ENCODE measurements around the gene CFAP57.
"Not testable (repeated sequence)": the region's sequence is repeated elsewhere in the genome, so short reads cannot be mapped to it uniquely, and the experiment has no call there.

The CFAP57 gene

DNA sequence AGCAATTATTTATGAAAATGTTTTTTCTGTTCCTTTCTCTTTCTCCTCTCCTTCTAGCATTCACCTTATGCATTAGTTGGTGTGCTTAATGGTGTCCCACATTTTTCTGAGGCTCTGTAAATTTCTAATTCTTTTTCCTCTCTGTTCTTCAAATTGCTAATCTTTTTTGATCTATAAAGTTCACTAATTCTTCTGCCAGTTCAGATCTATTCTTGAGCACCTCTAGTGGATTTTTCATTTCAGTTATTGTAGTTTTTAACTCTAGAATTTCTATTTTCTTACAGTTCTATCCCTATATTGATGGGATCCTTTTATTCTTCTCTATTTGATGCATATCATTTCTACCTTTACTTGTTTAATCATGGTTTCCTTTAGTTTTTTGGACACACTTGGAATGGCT is 22.4 kb downstream of the CFAP57 start:
- Mint-ChIP-seq H3K27ac (no peak overlapping the region), H3K4me3 (no peak overlapping the region), H3K9me3 (peaks cover 1 to 7% of the 10 kb centered on the region in 2 donors), H3K27me3 (peaks cover 16 to 39% of the 10 kb centered on the region in 2 donors), H3K4me1 (ENCODE audit: low read depth in 2 of 2) (no peaks in the 10 kb centered on the region), H3K36me3 (ENCODE audit: insufficient read depth) (no peaks in the 10 kb centered on the region)
- no peak for ATAC-seq (replicated peaks)
- no peak for DNase-seq

DNA sequence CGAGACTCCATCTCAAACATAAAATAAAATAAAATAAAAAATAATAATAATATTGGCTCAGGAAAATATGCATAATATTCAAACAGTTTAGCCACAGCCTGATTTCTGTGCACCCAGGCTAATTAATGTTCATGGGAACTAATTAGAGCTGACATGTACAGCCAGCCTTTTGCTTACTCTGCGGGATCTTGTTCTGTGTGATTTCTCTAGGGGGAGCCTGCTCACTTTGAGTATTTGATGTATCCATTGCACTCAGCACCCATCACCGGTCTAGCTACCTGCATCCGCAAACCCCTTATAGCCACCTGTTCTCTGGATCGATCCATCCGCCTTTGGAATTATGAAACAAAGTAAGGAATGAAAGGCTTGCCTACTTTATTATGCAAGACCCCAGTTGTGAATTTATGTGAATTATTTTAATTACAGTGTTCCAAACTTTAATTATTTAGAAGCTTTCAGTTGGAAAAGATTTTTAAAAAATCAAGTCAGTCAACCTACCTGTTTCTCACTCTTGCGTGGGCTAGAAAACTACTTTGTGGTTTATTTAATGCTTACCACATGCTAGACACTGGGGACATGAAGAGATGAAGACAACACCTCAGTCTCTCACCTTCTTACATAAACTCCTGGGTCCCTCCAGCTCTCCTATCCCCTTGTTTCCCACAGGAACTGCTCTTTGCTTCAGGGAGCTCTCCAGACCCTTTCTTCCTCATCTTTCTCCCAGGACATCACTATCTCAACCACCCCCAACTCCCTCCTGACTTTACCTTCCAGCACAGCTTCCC is 25.4 kb downstream of the CFAP57 start:
- Mint-ChIP-seq H3K4me3 (no peak overlapping the region), H3K9me3 (peaks cover 1 to 7% of the 10 kb centered on the region in 2 donors), H3K27me3 (peaks cover 0 to 21% of the 10 kb centered on the region in 2 donors), H3K4me1 (ENCODE audit: low read depth in 2 of 2) (no peaks in the 10 kb centered on the region), H3K36me3 (ENCODE audit: insufficient read depth) (no peaks in the 10 kb centered on the region), H3K27ac (no peak overlapping the region)
- DNase-seq (no peak), ATAC-seq (replicated peaks) (no peak)

DNA sequence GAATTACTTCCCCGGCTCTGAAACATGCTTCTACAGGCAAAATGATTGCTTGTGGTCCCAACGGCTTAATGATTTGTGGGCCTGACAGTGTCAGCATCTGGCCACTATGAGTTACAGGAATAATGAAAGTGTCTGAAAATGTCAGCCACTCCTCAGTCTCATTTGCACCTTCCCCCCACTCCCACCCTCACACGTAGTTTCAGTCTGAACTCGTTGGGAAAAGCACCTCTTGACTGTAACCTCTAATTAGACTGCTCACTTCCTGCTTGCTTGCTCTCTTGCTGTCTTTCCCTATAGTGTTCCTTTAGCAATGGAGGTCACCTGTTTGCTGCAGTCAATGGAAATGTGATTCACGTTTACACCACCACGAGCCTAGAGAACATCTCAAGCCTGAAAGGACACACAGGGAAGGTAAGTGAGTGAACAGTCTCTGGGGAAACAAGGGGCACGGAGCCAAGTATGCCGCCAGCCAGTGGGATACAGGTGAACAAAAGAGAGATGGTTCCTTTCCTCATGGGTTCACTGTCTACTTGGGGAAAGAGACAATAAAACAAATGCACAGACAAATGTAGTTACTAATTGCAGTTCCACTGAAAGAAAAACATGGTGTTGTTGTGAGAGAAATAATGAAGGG is 27.1 kb downstream of the CFAP57 start:
- no peak for ATAC-seq (replicated peaks)
- Mint-ChIP-seq H3K4me1 (ENCODE audit: low read depth in 2 of 2) (no peaks in the 10 kb centered on the region), H3K36me3 (ENCODE audit: insufficient read depth) (no peaks in the 10 kb centered on the region), H3K9me3 (peaks cover 1 to 6% of the 10 kb centered on the region in 2 donors), H3K4me3 (no peak overlapping the region), H3K27me3 (peaks cover 0 to 18% of the 10 kb centered on the region in 2 donors), H3K27ac (no peak overlapping the region)
- DNase-seq = no peak

DNA sequence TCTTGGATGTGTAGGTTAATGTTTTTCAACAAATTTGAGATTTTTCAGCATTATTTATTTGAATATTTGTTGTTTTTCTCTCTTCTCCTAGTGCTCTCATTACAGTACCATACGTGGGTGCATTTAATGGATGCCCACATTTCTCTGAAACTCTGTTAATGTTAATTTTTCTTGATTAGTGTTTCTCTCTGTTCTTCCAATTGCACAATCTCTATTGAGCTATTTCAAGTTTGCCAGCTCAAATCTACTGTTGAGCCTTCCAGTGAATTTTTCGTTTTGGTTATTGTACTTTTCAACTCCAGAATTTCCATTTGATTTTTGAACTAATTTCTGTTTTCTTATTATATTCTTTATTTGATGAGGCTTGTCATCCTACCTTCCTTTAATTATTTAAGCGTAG is 31.7 kb downstream of the CFAP57 start:
- no peak overlapping the region for H3K4me3 Mint-ChIP-seq
- ATAC-seq (replicated peaks) = no peak
- H3K27ac Mint-ChIP-seq = no peak overlapping the region

DNA sequence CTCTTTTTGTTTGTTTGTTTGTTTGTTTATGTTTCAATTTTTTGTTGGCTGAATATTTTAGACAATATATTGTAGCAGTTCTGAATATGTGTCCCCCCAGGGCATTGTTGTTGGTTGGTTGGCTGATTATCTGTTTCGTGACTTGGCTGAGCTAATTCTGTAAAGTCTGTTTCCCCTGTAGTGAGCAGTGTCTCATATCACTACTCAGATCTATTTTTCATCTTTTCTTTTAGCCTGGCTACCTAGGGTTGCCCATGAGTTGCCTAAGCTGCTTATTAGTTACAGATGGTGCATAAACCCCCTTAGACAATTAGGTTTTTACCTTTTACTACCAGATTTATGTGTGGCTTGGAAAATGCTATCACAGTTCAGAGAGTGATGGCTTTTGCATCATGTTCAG is 32.3 kb downstream of the CFAP57 start:
- H3K36me3 Mint-ChIP-seq (ENCODE audit: insufficient read depth) = no peaks in the 10 kb centered on the region
- H3K9me3 Mint-ChIP-seq = no peaks in the 10 kb centered on the region
- no peak overlapping the region for H3K4me3 Mint-ChIP-seq
- no peak overlapping the region for H3K27ac Mint-ChIP-seq
- H3K27me3 Mint-ChIP-seq = peaks cover 11 to 20% of the 10 kb centered on the region in 2 donors
- DNase-seq (no peak), ATAC-seq (replicated peaks) (no peak)
- no peaks in the 10 kb centered on the region for H3K4me1 Mint-ChIP-seq (ENCODE audit: low read depth in 2 of 2)

More for the DNA sequence above, 31.7 kb downstream of the CFAP57 start:
- Mint-ChIP-seq H3K27me3 (peaks cover 11 to 19% of the 10 kb centered on the region in 2 donors), H3K9me3 (no peaks in the 10 kb centered on the region), H3K4me1 (ENCODE audit: low read depth in 2 of 2) (no peaks in the 10 kb centered on the region), H3K36me3 (ENCODE audit: insufficient read depth) (no peaks in the 10 kb centered on the region)
- DNase-seq = no peak

DNA sequence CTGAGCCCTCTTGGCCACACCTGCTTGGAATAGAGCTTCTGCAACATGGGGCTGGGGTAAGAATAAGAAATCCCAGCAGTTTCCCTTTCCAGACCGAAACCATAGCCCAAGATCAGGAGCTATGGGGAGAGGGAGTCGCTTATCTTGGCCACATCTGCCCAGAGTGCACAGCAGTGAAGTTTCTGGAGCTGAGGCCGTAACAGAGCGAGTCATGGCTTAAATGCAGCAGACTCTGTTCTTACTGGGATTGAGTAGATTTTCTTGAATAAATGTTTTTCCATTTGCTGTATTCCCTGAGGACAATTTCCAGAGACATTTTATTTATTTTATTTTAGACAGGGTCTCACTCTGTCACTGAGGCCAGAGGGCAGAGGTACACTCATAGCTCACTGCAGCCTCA is 33.5 kb downstream of the CFAP57 start:
- Mint-ChIP-seq H3K4me1 (ENCODE audit: low read depth in 2 of 2) (no peaks in the 10 kb centered on the region), H3K27ac (no peak overlapping the region), H3K27me3 (peaks cover 22 to 33% of the 10 kb centered on the region in 2 donors), H3K4me3 (no peak overlapping the region), H3K9me3 (no peaks in the 10 kb centered on the region), H3K36me3 (ENCODE audit: insufficient read depth) (no peaks in the 10 kb centered on the region)
- DNase-seq (no peak), ATAC-seq (replicated peaks) (no peak)

DNA sequence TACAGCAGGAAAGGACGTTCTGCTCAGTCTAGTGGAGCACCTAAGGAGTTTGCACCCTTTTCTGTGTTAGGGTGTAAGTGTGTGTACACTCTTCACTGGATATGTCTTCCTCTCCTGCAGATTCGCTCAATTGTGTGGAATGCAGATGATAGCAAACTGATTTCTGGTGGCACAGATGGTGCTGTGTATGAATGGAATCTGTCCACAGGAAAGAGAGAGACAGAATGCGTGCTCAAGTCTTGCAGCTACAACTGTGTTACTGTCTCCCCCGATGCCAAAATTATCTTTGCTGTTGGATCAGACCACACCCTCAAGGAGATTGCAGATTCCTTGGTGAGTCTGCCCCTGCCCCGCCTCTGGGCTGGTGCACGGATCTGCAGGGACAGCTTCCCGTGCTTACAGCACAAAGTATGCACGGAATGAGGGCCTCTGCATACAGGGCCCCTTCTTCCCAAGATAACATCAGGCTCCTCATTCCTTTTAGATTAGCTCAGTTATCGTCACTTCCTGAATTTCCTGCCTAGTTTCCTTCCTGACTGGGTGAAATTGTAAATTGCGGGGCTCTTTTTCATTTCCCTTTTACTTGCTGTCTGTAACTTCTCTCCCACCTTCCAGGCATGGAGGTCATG is 34.6 kb downstream of the CFAP57 start:
- no peak overlapping the region for H3K4me3 Mint-ChIP-seq
- peaks cover 23 to 35% of the 10 kb centered on the region in 2 donors for H3K27me3 Mint-ChIP-seq
- H3K9me3 Mint-ChIP-seq = no peaks in the 10 kb centered on the region
- H3K36me3 Mint-ChIP-seq (ENCODE audit: insufficient read depth) = no peaks in the 10 kb centered on the region
- no peaks in the 10 kb centered on the region for H3K4me1 Mint-ChIP-seq (ENCODE audit: low read depth in 2 of 2)
- DNase-seq (no peak), ATAC-seq (replicated peaks) (no peak)
- H3K27ac Mint-ChIP-seq = no peak overlapping the region

DNA sequence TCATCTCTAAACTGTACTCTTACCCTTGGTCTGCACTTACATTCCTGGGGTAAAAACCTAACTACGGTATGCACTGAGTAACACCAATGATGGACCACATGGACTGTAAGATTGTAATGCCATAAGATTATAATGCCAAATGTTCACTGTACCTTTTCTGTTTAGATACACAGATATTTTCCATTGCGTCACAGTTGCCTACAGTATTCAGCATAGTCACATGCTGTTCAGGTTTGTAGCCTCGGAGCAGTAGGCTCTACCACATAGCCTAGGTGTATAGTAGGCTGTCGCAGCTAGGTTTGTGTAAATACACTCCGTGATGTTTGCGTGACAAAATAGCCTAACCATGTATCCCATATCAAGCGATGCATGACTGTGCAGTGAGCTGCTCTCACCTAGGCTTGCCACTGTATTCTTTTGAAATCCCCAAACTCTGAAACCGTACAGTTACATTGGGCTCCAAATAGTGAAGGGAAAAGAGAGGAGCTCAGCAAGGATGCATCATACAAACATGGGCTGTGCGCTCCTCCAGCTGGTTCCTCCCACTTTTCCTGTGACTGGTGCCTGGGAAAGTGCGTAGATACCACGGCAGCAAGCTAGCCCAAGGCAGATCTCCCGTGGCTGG is 35.2 kb downstream of the CFAP57 start:
- Mint-ChIP-seq H3K4me3 (no peak overlapping the region), H3K27me3 (peaks cover 23 to 35% of the 10 kb centered on the region in 2 donors), H3K27ac (no peak overlapping the region), H3K36me3 (ENCODE audit: insufficient read depth) (no peaks in the 10 kb centered on the region), H3K4me1 (ENCODE audit: low read depth in 2 of 2) (no peaks in the 10 kb centered on the region), H3K9me3 (no peaks in the 10 kb centered on the region)
- DNase-seq (no peak), ATAC-seq (replicated peaks) (no peak)

DNA sequence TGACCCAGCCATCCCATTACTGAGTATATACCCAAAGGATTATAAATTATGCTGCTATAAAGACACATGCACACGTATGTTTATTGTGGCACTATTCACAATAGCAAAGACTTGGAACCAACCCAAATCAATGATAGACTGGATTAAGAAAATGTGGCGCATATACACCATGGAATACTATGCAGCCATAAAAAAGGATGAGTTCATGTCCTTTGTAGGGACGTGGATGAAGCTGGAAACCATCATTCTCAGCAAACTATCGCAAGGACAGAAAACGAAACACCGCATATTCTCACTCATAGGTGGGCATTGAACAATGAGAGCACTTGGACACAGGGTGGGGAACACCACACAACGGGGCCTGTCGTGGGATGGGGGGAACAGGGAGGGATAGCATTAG is 36.1 kb downstream of the CFAP57 start:
- not testable (repeated sequence) for H3K4me1 Mint-ChIP-seq (ENCODE audit: low read depth in 2 of 2); H3K9me3 Mint-ChIP-seq; H3K27ac Mint-ChIP-seq; DNase-seq; ATAC-seq (replicated peaks); H3K4me3 Mint-ChIP-seq; H3K36me3 Mint-ChIP-seq (ENCODE audit: insufficient read depth)
- H3K27me3 Mint-ChIP-seq = peaks cover 24 to 39% of the 10 kb centered on the region in 2 donors

DNA sequence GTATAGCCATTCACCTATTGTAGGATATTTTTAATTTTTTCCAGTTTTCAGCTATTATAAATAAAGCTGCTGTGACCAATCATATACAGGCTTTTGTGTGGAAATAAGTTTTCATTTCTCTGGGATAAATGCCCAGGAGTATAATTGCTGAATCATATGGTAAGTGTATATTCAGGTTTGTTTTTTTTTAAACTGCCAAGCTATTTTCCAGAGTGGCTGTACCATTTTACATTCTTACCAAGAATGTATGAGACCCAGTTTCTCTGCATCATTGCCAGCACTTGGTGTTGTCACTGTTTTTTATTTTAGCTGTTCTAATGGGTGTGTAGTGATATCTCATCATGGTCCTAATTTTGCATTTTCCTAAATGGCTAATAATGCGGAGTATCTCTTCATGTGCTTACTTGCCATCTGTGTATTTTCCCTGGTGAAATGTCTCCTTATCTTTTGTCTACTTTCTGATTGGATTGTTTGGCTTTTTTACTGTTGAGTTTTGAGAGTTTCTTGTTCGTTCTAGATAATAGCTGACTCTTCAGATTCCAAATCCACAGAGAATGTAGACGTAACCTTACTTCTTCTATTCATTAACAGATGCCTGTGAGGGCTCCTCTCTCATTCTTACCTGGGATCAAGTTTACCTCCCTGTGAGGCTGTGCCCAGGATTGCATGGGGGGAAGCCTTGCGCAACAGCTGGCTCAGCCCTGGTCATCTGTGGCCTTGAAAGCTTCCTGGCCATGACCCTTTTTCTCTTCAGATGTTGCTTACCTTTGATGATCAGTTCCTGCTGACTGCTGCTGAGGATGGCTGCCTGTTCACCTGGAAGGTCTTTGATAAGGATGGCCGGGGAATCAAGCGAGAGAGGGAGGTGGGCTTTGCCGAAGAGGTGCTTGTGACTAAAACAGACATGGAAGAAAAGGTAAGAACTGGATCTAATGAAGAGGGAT is 42.6 kb downstream of the CFAP57 start:
- H3K9me3 Mint-ChIP-seq = no peaks in the 10 kb centered on the region
- no peak overlapping the region for H3K4me3 Mint-ChIP-seq
- H3K36me3 Mint-ChIP-seq (ENCODE audit: insufficient read depth) = no peaks in the 10 kb centered on the region
- no peaks in the 10 kb centered on the region for H3K4me1 Mint-ChIP-seq (ENCODE audit: low read depth in 2 of 2)
- peaks cover 55 to 66% of the 10 kb centered on the region in 2 donors for H3K27me3 Mint-ChIP-seq
- DNase-seq = no peak
- ATAC-seq (replicated peaks) = no peak
- no peak overlapping the region for H3K27ac Mint-ChIP-seq

DNA sequence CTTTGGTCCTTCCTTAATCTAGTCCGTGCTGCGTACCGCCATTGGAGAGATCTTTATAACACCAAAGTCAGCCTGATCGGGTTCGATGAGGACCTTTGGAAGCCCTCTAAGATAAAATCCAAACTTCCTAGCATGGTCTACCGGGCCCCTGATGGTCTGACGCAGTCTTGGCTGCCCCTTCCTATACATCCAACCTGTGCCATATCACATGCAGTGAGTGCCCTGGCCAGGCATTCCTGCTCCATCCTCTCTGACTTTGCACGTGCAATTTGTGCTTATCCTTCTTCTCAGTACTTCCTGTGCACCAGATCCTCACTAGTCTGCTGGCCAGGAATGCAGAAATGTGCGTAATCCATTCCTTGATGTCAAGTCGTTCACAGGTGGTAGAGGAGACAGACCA is 45.6 kb downstream of the CFAP57 start:
- no peaks in the 10 kb centered on the region for H3K4me1 Mint-ChIP-seq (ENCODE audit: low read depth in 2 of 2)
- H3K36me3 Mint-ChIP-seq (ENCODE audit: insufficient read depth) = no peaks in the 10 kb centered on the region
- no peak overlapping the region for H3K4me3 Mint-ChIP-seq
- no peaks in the 10 kb centered on the region for H3K9me3 Mint-ChIP-seq
- ATAC-seq (replicated peaks) (no peak), DNase-seq (no peak)
- no peak overlapping the region for H3K27ac Mint-ChIP-seq
- H3K27me3 Mint-ChIP-seq = peaks cover 45 to 75% of the 10 kb centered on the region in 2 donors

DNA sequence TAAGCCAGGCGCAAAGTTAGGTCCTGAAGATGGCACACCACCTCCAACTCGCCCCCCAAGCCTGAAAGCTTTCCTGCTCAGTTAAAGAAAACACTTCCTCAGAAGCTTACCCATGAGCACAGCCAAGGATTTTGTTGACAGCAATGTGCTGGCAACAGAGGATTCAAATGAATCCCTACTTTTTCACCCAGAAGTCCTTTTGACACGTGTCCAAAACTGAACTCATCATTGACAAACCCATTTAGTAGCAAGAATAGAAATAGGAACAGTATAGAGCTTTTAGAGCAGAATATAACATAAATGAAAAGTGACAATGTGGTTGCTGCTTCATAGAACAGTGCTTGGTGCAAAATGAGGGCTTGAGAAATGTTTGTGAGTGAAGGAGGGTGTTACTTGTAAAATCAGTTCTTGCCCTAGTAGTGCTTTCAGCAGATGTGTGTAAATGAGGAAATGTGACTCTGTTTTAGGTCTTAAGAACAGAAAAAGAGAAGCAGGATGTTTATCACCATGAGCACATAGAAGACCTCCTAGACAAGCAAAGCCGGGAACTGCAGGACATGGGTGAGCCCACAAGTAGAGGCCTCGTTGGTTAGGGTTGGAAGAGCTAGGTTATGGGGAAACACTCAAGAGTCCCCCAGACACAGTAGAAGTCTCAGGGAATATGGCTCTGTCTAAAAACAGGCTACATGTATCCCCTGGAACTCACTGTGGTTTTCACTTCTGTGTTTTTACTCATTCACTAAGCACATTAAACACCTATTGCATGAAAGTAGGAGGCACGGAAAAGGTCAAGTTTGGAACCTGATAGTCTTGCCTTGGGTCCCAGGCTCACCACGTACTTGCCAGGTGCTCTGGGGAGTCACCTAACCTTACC is 49.0 kb downstream of the CFAP57 start:
- Mint-ChIP-seq H3K9me3 (no peaks in the 10 kb centered on the region), H3K4me3 (no peak overlapping the region), H3K4me1 (ENCODE audit: low read depth in 2 of 2) (no peaks in the 10 kb centered on the region), H3K36me3 (ENCODE audit: insufficient read depth) (no peaks in the 10 kb centered on the region), H3K27me3 (peaks cover 18 to 46% of the 10 kb centered on the region in 2 donors), H3K27ac (no peak overlapping the region)
- ATAC-seq (replicated peaks) = no peak
- DNase-seq = no peak
